Activated CD4-positive, alpha-beta T cell treated with anti-CD3 and anti-CD28 coated beads, Interleukin-2, amount 10 ng/mL, durations not matched to agents 24 days and 14 days (primary cell): ENCODE results near the gene PPFIA4. TPM values are rescaled to one million over a fixed set of nuclear protein-coding genes. Genes with fewer than 3 reads are reported as not detected.

Source experiments
- DNase-seq: peaks from one replicate; pipeline ENCODE4 v3.0.0; 2022
- H3K27ac Mint-ChIP-seq: one replicate; pipeline ENCODE4 v1.8.0; 2022; ENCODE audit warnings: mild to moderate bottlenecking, mixed read lengths
- H3K27me3 Mint-ChIP-seq: one replicate; pipeline ENCODE4 v1.8.0; 2022; ENCODE audit warnings: mixed read lengths
- H3K36me3 Mint-ChIP-seq: one replicate; pipeline ENCODE4 v1.8.0; 2022; ENCODE audit warnings: low read depth, mild to moderate bottlenecking, mixed read lengths
- H3K4me1 Mint-ChIP-seq: one replicate; pipeline ENCODE4 v1.8.0; 2021; ENCODE audit warnings: mixed read lengths
- H3K4me3 Mint-ChIP-seq: one replicate; pipeline ENCODE4 v1.8.0; 2022; ENCODE audit warnings: mild to moderate bottlenecking, moderate library complexity, mixed read lengths
- H3K9me3 Mint-ChIP-seq: one replicate; pipeline ENCODE4 v1.8.0; 2021; ENCODE audit warnings: mixed read lengths
- intact Hi-C: fragments of 100-400 bp; cut with micrococcal nuclease; formaldehyde crosslinking; loops from one replicate; pipeline ENCODE4 v1.15.1; 2023
- total RNA-seq: library from RNA; stranded (reverse); gene quantifications from 2 replicates; pipeline ENCODE4 v1.2.3, GENCODE V29; 2022

PPFIA4 gene
- total RNA-seq, 1 donor from 2014 or later, result 35.1 TPM

DNA sequence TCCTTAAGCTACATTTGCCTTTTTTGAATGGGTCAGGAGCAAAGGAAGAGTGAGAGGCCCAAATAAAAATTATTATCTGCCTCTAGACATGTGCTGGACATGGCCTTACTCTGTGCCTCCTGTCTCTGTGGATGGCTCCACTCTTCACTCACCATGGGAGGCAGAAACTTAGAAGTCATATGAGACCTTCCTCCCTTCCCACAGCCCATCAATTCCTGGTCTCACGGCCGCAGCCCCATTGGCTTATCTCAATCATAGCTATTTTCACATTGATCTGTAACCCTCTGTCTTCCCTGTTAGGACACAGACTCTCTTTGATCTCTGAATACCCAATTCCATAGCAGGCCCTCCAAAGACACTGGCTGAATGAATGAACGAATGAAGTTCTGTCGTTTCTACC lies 87.0 kb downstream of the PPFIA4 start:
- Mint-ChIP-seq H3K27me3 (peaks cover 36% of the 10 kb centered on the region), H3K36me3 (no peaks in the 10 kb centered on the region)
- no peak for DNase-seq

GRCh38 chr1:203114202-203114601 lies 87.9 kb downstream of the PPFIA4 start:
- intact Hi-C loops, result no loop called here
- Mint-ChIP-seq H3K36me3 (no peaks in the 10 kb centered on the region), H3K27ac (no peak overlapping the region), H3K27me3 (peaks cover 32% of the 10 kb centered on the region), H3K9me3 (no peaks in the 10 kb centered on the region), H3K4me1 (no peaks in the 10 kb centered on the region), H3K4me3 (no peak overlapping the region)
- no peak for DNase-seq

More for the DNA sequence above, 87.0 kb downstream of the PPFIA4 start:
- H3K9me3 Mint-ChIP-seq, result no peaks in the 10 kb centered on the region
- H3K27ac Mint-ChIP-seq, result no peak overlapping the region
- intact Hi-C loops, result no loop called here
- no peaks in the 10 kb centered on the region for H3K4me1 Mint-ChIP-seq
- no peak overlapping the region for H3K4me3 Mint-ChIP-seq

DNA sequence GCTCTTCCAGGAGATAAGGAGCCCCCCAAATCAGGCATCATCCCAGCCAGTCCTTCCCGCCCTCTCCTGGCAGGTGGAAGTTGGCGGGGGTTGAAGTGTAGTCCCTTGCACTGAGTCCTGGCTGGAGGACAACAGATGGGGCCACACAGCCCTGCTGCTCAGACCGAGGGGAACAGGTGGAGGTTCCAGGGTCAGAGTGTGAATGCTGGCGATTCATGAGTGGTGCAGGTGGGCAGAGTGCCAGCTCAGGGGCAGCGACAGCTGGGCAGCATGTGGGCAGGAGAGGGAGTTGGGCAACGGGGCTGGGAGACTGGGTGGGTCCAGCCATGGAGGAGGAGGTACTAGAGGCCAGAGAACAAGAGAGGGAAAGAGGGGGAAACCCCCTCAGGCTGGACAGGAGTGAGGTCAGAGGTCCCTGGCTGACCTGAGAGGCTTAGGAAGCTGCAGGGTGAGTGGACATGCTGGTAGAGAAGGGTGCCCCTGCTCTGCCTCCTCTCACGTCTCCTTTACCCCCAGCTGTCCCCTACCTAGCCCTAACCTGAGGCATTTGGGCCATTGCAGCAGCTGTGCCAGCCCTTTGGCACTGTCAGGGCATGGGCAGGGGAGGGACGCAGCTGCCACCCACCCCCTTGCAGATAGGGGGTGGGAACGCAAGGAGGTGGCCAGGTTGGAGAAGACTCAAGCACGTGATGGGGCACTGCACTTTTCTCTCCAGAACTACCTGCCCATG lies 90.0 kb downstream of the PPFIA4 start:
- H3K27me3 Mint-ChIP-seq, result peaks cover 32% of the 10 kb centered on the region
- H3K4me1 Mint-ChIP-seq, result peaks cover 2% of the 10 kb centered on the region
- H3K27ac Mint-ChIP-seq, result no peak overlapping the region
- DNase-seq, result no peak
- no peaks in the 10 kb centered on the region for H3K9me3 Mint-ChIP-seq
- no peak overlapping the region for H3K4me3 Mint-ChIP-seq
- intact Hi-C loops, result no loop called here
- H3K36me3 Mint-ChIP-seq, result no peaks in the 10 kb centered on the region

- Mint-ChIP-seq H3K27ac (no peak overlapping the region), H3K9me3 (no peaks in the 10 kb centered on the region), H3K27me3 (peaks cover 41% of the 10 kb centered on the region), H3K4me3 (no peak overlapping the region), H3K4me1 (peaks cover 9% of the 10 kb centered on the region), H3K36me3 (no peaks in the 10 kb centered on the region)
- DNase-seq, result peak; percentile 75
- intact Hi-C loops, result no loop called here
These were observed 91.6 kb downstream of the PPFIA4 start for GRCh38 chr1:203117611-203118575.

GRCh38 chr1:203120325-203121153 lies 94.2 kb downstream of the PPFIA4 start:
- Mint-ChIP-seq H3K27ac (no peak overlapping the region), H3K4me3 (no peak overlapping the region), H3K9me3 (no peaks in the 10 kb centered on the region), H3K27me3 (peaks cover 55% of the 10 kb centered on the region), H3K36me3 (no peaks in the 10 kb centered on the region), H3K4me1 (peaks cover 9% of the 10 kb centered on the region)
- no peak for DNase-seq
- intact Hi-C loops, result no loop called here

- intact Hi-C loops, result no loop called here
- H3K27me3 Mint-ChIP-seq, result peaks cover 59% of the 10 kb centered on the region
- H3K4me1 Mint-ChIP-seq, result peaks cover 9% of the 10 kb centered on the region
- H3K9me3 Mint-ChIP-seq, result no peaks in the 10 kb centered on the region
- no peak overlapping the region for H3K4me3 Mint-ChIP-seq
- H3K36me3 Mint-ChIP-seq, result no peaks in the 10 kb centered on the region
- no peak for DNase-seq
- no peak overlapping the region for H3K27ac Mint-ChIP-seq
These were observed 95.1 kb downstream of the PPFIA4 start for GRCh38 chr1:203121186-203122015.

- intact Hi-C loops, result no loop called here
- H3K36me3 Mint-ChIP-seq, result no peaks in the 10 kb centered on the region
- H3K4me3 Mint-ChIP-seq, result no peak overlapping the region
- no peaks in the 10 kb centered on the region for H3K9me3 Mint-ChIP-seq
- no peak overlapping the region for H3K27ac Mint-ChIP-seq
- H3K27me3 Mint-ChIP-seq, result peaks cover 62% of the 10 kb centered on the region
- peaks cover 14% of the 10 kb centered on the region for H3K4me1 Mint-ChIP-seq
- no peak for DNase-seq
These were observed 95.9 kb downstream of the PPFIA4 start for GRCh38 chr1:203122159-203122558.

DNA sequence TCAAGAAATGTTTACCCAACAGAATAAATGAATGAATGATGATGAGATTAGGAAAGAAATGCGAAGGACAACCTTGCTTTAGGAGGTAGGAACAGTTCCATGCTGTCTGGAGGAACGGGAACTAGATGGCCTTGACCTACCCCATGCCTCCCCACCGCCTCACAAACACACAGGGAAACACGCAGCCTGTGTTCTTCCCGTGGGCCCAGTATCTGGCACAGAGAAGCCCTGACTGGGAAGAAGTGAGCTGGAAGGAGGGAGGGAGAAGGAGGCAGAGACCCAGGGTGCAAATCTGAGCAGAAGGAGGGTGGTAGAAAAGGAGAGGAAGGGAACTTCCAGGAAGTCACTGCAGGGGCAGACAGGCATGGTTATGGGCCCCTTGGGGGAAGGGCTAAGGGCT lies 97.7 kb downstream of the PPFIA4 start:
- no peaks in the 10 kb centered on the region for H3K9me3 Mint-ChIP-seq
- intact Hi-C loops, result no loop called here
- H3K27me3 Mint-ChIP-seq, result peaks cover 66% of the 10 kb centered on the region
- no peak overlapping the region for H3K27ac Mint-ChIP-seq
- DNase-seq, result no peak
- peaks cover 16% of the 10 kb centered on the region for H3K4me1 Mint-ChIP-seq
- H3K4me3 Mint-ChIP-seq, result no peak overlapping the region
- H3K36me3 Mint-ChIP-seq, result no peaks in the 10 kb centered on the region

GRCh38 chr1:203124546-203125317 lies 98.4 kb downstream of the PPFIA4 start:
- Mint-ChIP-seq H3K36me3 (no peaks in the 10 kb centered on the region), H3K27me3 (peaks cover 70% of the 10 kb centered on the region), H3K9me3 (no peaks in the 10 kb centered on the region), H3K27ac (no peak overlapping the region), H3K4me1 (peaks cover 16% of the 10 kb centered on the region), H3K4me3 (no peak overlapping the region)
- DNase-seq, result no peak
- intact Hi-C loops, result no loop called here

GRCh38 chr1:203126151-203126865 lies 100.0 kb downstream of the PPFIA4 start:
- no peak for DNase-seq
- Mint-ChIP-seq H3K4me3 (no peak overlapping the region), H3K27me3 (peaks cover 61% of the 10 kb centered on the region)

DNA sequence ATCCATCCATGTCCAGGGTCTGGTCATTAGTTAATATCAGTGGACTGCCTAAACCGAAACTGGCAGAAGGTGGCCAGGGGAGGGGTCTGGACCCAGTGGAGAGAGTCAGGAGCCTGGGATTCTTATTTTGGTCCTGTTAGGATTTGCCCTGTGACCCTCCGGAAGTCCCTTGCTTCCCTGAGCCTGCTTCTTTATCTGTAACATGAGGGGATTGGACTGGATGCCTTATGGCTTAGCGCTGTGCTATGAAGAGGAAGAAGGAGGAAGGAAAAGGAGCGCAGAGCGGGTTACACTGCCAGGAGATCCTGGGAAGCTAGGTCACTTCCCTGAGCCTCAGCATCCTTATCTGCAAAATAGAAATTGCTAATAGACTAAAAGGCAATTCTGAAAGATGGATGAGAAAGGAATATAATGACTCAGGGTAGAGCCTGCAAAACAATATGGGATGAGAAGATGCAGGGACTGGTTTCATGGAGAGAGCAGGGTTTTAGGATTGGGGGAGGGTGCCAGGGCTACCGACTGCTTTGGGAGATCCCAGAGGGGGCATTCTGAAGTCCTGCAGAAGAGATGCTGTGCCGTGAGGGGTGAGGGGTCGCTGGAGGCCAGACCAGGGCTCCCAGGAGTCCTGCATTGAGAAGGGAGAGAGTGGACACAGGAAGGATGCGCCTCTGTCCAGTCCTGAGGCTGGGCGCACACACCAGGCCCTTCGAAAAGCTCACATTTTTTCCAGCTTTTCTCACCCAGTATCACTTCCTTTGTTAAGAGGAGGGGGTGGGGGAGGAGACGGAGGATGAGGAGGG lies 100.8 kb downstream of the PPFIA4 start:
- peaks cover 55% of the 10 kb centered on the region for H3K27me3 Mint-ChIP-seq
- H3K4me3 Mint-ChIP-seq, result peak overlapping the region; percentile 18
- H3K27ac Mint-ChIP-seq, result no peak overlapping the region
- peaks cover 9% of the 10 kb centered on the region for H3K4me1 Mint-ChIP-seq
- intact Hi-C loops, result no loop called here
- H3K36me3 Mint-ChIP-seq, result no peaks in the 10 kb centered on the region
- DNase-seq, result no peak
- no peaks in the 10 kb centered on the region for H3K9me3 Mint-ChIP-seq

More at GRCh38 chr1:203126151-203126865, 100.0 kb downstream of the PPFIA4 start:
- intact Hi-C loops, result no loop called here
- Mint-ChIP-seq H3K4me1 (peaks cover 14% of the 10 kb centered on the region), H3K36me3 (no peaks in the 10 kb centered on the region), H3K27ac (no peak overlapping the region), H3K9me3 (no peaks in the 10 kb centered on the region)
